NB4 (cell line): ENCODE results near the gene PAK1.

Experiments used
- POLR2A ChIP-seq: IDR thresholded peaks from 2 replicates; pipeline ENCODE4 v1.6.1; 2011; ENCODE audit warnings: mild to moderate bottlenecking; ENCODE audit not compliant: insufficient read length; ENCODE audit errors: extremely low read depth
- TF ChIP-seq, protein P1 (sequence below): IDR thresholded peaks from one replicate; pipeline ENCODE4 v1.5.1; 2012; ENCODE audit warnings: low read depth, low read length
- TF ChIP-seq, protein P2 (sequence below): IDR thresholded peaks from 2 replicates; pipeline ENCODE4 v1.6.1; 2011; ENCODE audit warnings: low read depth, low read length

DNA sequence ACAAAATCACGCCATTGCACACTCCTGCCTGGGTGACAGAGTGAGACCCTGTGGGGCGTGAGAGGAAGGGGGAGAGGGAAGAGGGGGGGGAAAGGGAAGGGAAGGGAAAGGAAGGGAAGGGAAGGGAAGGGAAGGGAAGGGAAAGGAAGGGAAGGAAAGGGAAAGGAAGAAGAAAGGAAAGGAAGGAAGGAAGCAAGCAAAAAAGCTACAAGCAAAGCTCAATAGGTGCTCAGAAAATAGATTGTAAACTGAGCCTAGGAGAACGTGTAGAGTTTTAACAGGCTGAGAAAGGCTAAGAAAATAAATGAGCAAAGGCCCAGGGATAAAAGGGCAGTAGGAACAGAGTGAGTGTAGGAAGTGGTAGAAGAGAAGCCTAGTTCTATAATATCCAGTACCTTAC lies 141.6 kb downstream of the PAK1 start:
- TF ChIP-seq POLR2A: no peak
- TF ChIP-seq, protein P1, sequence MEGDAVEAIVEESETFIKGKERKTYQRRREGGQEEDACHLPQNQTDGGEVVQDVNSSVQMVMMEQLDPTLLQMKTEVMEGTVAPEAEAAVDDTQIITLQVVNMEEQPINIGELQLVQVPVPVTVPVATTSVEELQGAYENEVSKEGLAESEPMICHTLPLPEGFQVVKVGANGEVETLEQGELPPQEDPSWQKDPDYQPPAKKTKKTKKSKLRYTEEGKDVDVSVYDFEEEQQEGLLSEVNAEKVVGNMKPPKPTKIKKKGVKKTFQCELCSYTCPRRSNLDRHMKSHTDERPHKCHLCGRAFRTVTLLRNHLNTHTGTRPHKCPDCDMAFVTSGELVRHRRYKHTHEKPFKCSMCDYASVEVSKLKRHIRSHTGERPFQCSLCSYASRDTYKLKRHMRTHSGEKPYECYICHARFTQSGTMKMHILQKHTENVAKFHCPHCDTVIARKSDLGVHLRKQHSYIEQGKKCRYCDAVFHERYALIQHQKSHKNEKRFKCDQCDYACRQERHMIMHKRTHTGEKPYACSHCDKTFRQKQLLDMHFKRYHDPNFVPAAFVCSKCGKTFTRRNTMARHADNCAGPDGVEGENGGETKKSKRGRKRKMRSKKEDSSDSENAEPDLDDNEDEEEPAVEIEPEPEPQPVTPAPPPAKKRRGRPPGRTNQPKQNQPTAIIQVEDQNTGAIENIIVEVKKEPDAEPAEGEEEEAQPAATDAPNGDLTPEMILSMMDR: no peak
- TF ChIP-seq, protein P2, sequence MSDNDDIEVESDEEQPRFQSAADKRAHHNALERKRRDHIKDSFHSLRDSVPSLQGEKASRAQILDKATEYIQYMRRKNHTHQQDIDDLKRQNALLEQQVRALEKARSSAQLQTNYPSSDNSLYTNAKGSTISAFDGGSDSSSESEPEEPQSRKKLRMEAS: no peak
